GM19324 (cell line): ENCODE results near the gene FAP.
A peak's percentile ranks its signal among the peaks of the same experiment; 100 is the strongest.

Experiments
- ATAC-seq: cut with Tn5 transposase; IDR thresholded peaks from one replicate; pipeline ENCODE4 v1.9.1; 2021; ENCODE audit warnings: mild to moderate bottlenecking, moderate library complexity; ENCODE audit not compliant: unreplicated experiment, low FRiP score

FAP gene

DNA sequence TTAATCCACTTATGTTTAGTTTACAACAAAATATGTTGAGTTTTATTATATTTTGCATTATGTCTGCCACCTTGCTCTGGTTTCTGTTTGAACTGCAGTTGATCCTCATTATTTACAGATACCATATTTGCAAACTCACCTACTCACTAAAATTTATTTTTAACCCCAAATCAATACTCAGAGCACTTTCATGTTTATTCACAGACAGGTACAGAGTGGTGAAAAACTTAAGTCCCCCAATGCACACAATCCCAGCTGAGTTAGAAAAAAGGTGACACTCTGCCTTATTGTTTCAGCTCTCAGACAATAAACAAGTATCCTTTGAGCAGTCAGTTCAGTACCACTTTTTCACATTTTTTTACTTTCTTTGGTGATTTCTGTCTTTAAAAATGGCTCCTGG lies 104.9 kb downstream of the FAP start:
- ATAC-seq, result no peak

GRCh38 chr2:162127422-162127821 lies 115.8 kb downstream of the FAP start:
- ATAC-seq, result no peak

- no peak for ATAC-seq
Measured at GRCh38 chr2:162126527-162126926, 116.7 kb downstream of the FAP start.

- ATAC-seq, result peak; percentile 85
Measured at GRCh38 chr2:162126111-162126519, 117.1 kb downstream of the FAP start.

GRCh38 chr2:162125138-162125537 lies 118.1 kb downstream of the FAP start:
- no peak for ATAC-seq

DNA sequence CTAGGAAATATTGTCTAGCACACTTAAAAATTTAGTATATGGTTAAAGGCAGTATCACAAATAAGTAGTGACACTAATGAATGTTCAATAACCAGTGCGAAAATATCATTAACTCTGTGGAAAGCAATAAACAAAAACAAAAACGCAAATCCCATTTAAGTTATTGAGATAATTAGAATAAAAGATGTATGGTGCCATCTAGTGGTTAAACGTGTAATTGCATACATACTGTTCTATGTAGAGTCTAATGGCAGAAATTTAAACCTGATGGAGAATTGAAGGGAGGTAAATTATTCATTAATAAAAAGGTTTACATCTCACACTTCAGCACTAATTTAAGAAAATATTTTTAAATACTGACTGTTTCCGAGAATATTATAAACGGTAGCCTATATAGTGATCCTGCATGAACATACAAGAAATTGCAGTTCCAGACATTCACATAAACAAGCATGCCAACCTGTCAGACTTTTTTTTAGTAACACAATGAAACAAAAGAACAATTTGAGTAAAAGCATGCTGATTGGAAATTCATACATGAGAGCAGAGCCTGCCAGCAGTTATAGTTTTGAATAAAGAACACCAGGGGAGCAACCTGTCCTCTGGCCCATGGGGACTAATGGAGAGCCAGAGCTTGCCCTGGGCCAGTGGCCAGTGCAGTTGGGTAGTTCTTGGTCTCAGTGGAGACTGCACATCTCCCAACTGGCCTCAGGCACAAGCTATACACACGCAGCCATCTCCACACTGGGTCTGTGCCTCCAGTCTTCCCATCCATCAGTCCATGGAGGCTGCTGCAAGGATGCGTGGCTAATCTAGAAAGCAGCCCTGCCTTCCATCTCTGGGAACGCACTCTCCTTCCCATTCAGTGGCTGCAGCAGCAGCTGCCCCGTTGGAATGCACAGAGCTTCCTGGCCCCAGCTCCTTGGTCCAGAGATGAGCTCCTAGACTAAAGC lies 119.2 kb downstream of the FAP start:
- no peak for ATAC-seq
